Adrenal gland (tissue), 5 donors: ENCODE results near the gene FBXW7.

ENCODE experiments used
- CTCF ChIP-seq, 6 experiments: fragments of 450-650 bp in 4 of 6; fragments of 200-600 bp in 2 of 6; sonication (generic) in 1 of 6; IDR thresholded peaks; 1 replicate in 5 of 6; 2 replicates in 1 of 6; pipeline versions ENCODE4 v1.5.1 to v1.8.0; 2016 to 2021; ENCODE audit warnings: antibody characterized with exemption in 6 of 6, mild to moderate bottlenecking in 2 of 6, moderate library complexity in 1 of 6
- POLR2A ChIP-seq, 2 donors: fragments of 450-650 bp; IDR thresholded peaks; one replicate each; pipeline ENCODE4 v1.6.1; 2017; ENCODE audit warnings: antibody characterized with exemption in 2 of 2, mild to moderate bottlenecking in 2 of 2, moderate library complexity in 1 of 2
- donor health status: DM: no; HTN: no; CAD: no.

- TF ChIP-seq CTCF (IDR thresholded peaks at IDR 0.05) (no peak), POLR2A (IDR thresholded peaks at IDR 0.05) (no peak)
Observed at GRCh38 chr4:152531479-152531878, 4.4 kb downstream of the FBXW7 start.
